ENCODE data around the gene PRAMEF6. TPM values are rescaled to one million over a fixed set of nuclear protein-coding genes. Genes with fewer than 3 reads are reported as not detected.

Gene PRAMEF6
- not detected in 2 replicates for total RNA-seq

DNA sequence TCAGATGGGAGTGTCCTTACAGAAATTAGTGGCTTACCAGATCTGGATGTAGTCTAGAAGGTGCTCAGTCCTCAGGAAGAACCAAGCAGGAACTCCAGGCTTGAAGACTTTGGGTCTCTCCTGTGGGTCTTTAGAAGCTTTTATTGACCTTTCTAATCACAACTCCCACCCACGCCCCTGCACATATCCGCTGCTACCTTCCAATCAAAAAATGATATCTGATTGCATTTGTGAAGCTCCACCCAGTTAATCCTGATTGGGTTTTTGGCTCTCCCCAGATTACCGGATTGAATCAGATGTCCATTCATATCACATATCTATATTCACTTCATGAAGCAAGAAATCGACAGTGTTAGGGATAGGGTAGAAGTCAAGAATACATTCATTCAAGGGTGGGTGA is at the start of gene PRAMEF6:
Gene PRAMEF6 (minus strand): TSS at position 101 of the 400 bp plus-strand sequence. CDS start 5,062 bp downstream, outside the sequence.

DNA sequence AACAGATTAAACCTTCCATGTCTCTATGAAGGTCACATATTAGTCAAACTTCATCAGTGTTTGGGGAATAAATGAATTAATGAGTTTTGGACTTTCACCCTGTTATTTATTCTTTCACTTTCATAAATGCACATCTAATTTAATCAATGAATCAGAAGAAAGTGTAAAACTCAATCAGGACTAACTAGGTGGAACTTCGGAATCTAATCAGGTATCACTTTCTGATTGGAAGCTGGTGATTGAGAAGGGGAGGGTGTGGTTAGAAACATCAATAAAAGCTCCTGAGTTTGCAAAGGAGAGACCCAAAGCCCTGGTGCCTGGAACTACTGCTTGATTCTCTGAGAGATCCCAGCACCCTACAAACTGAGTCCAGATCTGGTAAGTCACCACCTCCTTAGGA is 31.1 kb downstream of the PRAMEF6 start, which contains the start of gene PRAMEF7:
Gene PRAMEF7 (plus strand): TSS at position 301 of the 400 bp plus-strand sequence. CDS start 1,083 bp downstream, outside the sequence.

DNA sequence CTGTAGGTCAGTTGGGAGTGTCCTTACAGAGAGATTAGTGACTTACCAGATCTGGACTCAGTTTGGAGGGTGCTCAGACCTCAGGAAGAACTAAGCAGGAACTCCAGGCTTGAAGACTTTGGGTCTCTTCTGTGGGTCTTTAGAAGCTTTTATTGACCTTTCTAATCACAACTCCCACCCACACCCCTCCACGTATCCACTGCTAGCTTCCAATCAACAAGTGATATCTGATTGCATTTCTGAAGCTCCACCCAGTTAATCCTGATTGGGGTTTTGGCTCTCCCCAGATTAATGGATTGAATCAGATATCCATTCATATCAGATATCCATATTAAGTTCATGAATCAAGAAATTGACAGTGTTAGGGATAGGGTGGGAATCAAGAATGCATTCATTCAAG is 49.2 kb downstream of the PRAMEF6 start, which contains the start of gene PRAMEF10:
Gene PRAMEF10 (minus strand): TSS at position 101 of the 400 bp plus-strand sequence. CDS start 2,423 bp downstream, outside the sequence.

Other genes starting within 250 kb of the PRAMEF6 start
- not detected in 2 replicates for gene AADACL3, start 231.5 kb downstream of the PRAMEF6 start, total RNA-seq
- gene CFAP107, start 201.4 kb downstream of the PRAMEF6 start, total RNA-seq: not detected in 2 replicates
- not detected in 2 replicates for gene PRAMEF12, start 173.8 kb downstream of the PRAMEF6 start, total RNA-seq
- gene PRAMEF1, start 156.2 kb downstream of the PRAMEF6 start, total RNA-seq: not detected in 2 replicates
- gene PRAMEF11, start 116.2 kb downstream of the PRAMEF6 start, total RNA-seq: not detected in 2 replicates
- gene HNRNPCL1, start 98.9 kb downstream of the PRAMEF6 start, total RNA-seq: not detected in 2 replicates
- not detected in 2 replicates for gene PRAMEF2, start 90.5 kb downstream of the PRAMEF6 start, total RNA-seq
- gene PRAMEF4, start 61.4 kb downstream of the PRAMEF6 start, total RNA-seq: not detected in 2 replicates
- gene PRAMEF10, start 49.3 kb downstream of the PRAMEF6 start, total RNA-seq: not detected in 2 replicates
- gene PRAMEF7, start 31.0 kb downstream of the PRAMEF6 start, total RNA-seq: not detected in 2 replicates
- not detected in 2 replicates for gene PRAMEF27, start 109.0 kb upstream of the PRAMEF6 start, total RNA-seq
- not detected in 2 replicates for gene HNRNPCL3, start 113.2 kb upstream of the PRAMEF6 start, total RNA-seq
- not detected in 2 replicates for gene PRAMEF25, start 123.2 kb upstream of the PRAMEF6 start, total RNA-seq
- gene HNRNPCL2, start 169.3 kb upstream of the PRAMEF6 start, total RNA-seq: not detected in 2 replicates
- not detected in 2 replicates for gene PRAMEF26, start 208.4 kb upstream of the PRAMEF6 start, total RNA-seq
- gene HNRNPCL4, start 218.1 kb upstream of the PRAMEF6 start, total RNA-seq: not detected in 2 replicates
- gene PRAMEF9, start 224.3 kb upstream of the PRAMEF6 start, total RNA-seq: not detected in 2 replicates

Data from bladder microvascular endothelial cell (primary cell).